Stimulated activated CD8-positive, alpha-beta memory T cell treated with anti-CD3 and anti-CD28 coated beads, Interleukin-4, amount 100 ng/mL, for 24 hours (primary cell): ENCODE data around the gene ZBTB34.

Source experiments
- DNase-seq: peaks from one replicate; pipeline ENCODE4 v3.0.0-alpha.2; 2020; ENCODE audit warnings: low read depth

The ZBTB34 gene

DNA sequence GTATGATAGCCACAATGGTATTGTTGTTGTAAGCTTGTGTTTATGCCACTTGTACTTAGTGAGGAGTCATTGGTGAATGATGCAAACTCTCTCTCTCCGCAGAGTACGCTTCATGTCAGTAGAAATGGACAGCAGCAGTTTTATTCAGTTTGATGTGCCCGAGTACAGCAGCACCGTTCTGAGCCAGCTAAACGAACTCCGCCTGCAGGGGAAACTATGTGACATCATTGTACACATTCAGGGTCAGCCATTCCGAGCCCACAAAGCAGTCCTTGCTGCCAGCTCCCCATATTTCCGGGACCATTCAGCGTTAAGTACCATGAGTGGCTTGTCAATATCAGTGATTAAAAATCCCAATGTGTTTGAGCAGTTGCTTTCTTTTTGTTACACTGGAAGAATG lies 18.8 kb downstream of the ZBTB34 start:
- no peak for DNase-seq

DNA sequence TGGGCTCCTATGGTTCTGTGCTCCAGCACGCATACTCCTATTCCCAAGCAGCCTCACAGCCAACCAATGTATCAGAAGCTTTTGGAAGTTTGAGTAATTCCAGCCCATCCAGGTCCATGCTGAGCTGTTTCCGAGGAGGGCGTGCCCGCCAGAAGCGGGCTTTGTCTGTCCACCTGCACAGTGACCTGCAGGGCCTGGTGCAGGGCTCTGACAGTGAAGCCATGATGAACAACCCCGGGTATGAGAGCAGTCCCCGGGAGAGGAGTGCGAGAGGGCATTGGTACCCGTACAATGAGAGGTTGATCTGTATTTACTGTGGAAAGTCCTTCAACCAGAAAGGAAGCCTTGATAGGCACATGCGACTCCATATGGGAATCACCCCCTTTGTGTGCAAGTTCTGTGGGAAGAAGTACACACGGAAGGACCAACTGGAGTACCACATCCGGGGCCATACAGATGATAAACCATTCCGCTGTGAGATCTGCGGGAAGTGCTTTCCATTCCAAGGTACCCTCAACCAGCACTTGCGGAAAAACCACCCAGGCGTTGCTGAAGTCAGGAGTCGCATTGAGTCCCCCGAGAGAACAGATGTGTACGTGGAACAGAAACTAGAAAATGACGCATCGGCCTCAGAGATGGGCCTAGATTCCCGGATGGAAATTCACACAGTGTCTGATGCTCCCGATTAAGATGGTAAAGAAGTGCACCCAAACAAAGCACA lies 19.9 kb downstream of the ZBTB34 start:
- DNase-seq: no peak

DNA sequence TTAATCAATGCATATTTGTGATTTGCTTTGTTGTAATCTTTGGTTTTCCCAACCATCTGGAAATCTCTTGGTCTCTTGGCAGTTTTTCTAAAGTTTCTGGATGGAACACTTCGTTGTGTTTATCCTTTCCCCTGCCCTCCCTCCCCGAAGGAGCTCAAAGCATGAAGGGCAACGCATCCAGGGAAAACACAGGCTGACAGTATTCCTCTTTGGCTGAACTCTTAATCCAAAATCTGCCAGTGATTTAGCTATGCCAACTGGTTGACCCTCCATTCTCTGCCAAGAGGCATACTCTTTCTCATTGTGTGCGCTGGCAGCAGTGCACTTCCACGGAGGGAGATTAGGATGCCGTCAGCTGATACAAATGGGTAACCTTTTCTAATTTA lies 20.5 kb downstream of the ZBTB34 start:
- DNase-seq: no peak

DNA sequence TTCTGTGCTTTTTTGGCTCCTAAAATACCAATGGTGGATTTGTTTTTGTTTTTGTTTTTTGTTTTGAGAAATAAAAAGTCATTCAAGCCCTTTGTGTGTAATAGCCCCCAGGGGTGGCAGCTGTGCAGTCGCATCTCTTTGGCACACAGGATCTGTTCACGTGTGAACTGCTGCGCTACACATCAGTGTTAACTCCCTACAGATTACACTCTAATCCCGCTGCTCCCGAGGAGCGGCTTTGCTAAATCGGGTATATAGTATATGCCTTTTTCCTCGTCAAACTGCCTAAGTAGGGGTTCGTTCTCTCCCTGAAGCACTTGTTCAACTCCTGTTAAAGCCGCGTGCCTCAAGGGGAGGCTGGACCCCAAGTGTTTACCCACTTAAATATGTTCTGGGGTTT lies 22.3 kb downstream of the ZBTB34 start:
- DNase-seq: no peak

DNA sequence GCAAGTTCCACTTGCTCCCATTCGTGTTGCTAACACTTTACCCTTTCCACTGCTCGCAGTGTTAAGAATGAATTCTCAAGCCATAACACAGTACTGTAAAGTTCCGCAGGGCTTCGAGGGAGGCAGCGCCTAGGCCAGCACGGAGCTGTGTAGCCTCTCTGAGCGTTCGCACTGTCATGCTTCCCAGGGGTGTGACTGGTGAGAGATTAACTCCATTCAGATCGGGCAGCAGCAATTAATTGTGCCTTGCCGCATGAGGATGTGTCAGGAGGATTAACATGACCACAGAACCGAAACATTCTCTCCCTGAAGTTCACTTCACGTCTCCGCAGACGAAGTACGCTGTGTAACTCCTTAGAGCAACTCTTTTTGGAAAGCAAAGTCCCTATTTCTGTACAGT lies 23.2 kb downstream of the ZBTB34 start:
- no peak for DNase-seq

DNA sequence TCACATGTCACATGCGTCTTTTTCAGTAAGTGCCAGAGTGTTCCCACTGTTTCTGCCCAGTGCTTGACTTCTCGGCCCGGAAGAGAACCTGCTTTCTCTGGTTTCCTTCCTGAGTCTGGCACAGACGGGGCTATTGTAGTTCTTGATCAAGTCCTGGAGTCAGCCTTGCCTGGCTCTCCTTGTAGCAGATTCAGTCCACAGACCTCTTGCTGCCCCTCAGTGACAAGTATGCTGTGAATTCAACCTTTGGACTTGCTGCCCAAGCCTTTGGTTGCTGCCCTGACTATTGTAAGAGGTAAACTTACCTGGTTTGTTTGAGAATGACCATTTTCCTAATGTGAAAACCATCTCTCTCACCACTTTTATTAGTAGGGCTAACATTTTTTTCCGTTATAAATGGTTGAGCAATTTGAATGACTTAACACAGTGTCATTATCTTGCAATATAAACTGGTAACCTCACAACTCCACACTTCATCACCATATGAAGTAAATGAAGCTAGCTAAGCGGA lies 24.7 kb downstream of the ZBTB34 start:
- DNase-seq: no peak

DNA sequence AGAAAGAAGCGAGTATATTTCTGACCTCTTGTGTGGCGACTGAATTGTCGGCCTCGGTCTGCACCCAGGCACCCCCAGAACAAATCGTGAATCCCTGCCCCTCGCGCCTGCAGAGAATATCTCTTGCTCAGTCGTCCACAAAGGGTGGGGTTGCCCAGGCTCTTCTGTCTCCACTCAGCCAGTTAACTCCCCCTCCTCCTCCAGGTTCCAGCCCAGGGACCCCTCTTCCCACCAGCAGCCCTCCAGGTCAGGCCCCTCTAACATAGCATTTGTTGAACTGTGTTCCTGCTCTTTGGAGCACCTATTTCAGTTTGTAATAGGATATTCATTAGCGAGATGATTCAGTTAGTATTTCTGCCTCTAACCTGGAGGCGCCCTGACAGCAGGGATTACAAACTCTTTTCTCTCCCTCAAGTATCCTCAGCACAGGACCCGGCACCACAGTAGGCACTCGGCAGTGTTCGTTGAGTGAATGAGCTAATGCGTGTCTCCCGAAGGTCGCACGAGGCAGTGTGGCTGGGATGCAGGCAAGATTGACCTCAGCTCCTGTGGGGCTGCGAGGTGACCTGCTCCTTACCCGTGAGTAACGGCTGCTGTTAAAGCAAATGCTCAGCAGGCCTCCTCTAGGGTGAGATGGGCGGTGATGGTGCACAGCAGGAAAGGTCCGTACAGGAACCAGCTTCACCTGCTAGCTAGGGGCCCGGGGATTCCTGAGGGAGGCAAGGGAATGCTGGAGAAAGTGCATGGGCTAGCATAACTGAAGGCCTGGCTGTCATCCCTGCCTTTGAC lies 25.8 kb downstream of the ZBTB34 start:
- no peak for DNase-seq

DNA sequence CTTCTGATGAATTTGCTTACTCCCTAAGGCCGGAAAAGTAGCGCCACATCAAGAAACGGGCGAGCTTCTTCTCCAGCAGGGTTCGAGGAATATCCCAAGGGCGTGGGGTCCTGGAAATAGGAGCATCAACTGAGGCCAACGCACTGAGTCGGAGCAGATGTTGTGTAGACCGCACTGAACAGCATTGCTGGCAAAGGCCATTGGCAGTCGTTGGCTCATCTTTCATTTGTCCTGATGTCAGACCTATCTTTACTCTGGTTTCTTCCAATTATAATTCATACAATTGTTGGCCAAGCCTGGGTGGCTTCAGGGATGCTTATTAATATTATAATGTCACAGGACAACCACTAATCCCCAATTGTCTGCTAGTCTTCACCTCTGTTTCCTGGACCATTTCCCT lies 26.5 kb downstream of the ZBTB34 start:
- DNase-seq: no peak

DNA sequence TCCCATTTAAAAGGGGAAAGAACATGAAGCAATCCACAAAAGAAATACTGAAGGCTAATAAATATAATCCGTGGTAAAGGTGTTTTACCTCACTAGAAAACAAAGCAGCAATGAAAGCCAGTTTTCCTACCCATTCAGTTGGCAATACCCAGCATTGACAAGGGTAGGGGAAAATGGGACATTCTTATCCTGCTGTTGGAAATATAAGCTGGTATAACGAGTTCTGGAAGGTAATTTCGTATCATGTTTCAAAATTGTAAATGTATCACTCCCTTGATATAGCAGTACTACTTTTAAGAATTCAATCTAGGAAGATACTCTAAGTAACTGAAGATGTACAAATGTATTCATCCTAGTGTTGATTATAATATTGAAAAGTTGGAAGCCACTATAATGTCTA lies 31.2 kb downstream of the ZBTB34 start:
- DNase-seq: no peak

DNA sequence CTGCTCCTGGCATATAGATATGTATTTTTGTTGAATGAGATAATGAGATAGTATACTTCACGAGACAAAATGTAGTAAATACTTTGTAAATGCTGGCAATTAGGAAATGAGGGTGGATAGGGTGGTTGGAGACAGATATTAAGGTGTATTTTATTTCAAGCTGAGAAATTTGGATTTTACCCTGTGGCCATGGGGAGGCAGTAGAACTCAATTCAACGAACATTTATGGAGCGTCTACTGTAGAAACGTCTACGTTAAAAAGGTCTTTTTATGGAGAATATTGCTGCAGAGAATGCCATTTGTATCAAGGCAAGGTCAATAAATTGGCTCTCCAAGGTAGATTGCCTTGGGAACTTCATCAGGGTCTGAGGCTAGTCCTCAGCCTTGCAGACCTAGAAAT lies 32.6 kb downstream of the ZBTB34 start:
- DNase-seq: no peak

DNA sequence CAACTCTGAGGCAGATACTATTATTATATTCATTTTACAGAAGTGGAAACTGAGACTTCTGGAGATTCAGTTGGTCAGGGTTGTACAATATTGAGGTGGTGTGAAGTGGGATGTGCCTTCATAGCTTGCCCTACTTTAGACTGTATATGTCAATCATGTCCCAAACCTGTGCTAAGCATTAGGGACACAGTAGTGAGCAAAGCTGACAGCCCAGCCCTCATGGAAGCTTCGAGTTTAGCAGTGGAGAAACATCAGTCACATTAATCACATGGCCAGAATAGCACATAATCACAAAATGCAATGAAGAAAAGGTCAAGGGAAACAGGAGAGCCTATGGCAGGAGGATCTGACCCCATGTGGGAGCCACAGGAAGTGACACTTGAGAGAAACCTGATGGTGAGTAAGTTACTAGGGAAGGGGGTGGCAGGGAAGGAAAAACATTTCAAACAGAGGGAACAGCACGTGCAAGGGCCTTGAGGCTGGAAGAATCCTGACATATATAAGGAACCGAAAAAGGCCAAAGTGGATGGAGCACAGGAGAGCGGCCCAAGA lies 33.7 kb downstream of the ZBTB34 start:
- no peak for DNase-seq

DNA sequence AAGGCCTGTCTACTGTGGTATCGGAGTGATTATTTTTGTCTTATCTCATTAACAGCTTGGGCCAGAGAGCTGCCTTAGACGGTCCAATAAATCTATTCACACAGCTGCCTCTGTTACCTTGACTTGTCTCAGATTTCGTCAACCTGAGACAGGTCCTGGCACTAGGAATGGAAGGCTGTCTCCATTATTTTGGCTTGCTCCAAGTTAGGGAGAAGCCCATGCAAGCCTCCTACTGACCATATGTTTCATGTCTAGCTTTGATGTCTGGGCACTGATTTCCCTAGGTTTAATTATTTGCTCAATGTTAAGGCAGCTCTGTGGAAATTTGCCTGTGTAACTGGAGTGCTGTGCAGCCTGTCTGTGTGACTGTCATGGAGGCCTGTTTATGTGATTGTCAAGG lies 41.8 kb downstream of the ZBTB34 start:
- no peak for DNase-seq

DNA sequence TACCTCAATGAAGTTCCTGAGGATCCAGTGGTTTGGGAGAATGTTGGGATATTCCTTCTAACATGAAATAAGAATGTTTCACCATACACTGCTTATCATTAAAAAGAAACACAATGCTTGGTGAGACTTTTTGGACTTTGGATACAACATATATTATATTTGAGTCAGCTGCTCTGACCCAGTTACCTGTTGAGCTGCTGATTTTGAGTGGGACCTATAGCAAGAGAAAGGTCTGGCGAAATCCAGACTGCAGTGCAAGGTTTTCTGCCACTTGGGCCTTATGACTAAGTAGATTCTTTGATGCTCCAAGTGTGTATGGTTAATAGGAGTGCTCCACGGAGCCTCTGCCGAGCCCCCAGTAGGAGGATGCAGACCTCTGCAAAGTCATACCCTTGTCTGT lies 44.1 kb downstream of the ZBTB34 start:
- DNase-seq: no peak

DNA sequence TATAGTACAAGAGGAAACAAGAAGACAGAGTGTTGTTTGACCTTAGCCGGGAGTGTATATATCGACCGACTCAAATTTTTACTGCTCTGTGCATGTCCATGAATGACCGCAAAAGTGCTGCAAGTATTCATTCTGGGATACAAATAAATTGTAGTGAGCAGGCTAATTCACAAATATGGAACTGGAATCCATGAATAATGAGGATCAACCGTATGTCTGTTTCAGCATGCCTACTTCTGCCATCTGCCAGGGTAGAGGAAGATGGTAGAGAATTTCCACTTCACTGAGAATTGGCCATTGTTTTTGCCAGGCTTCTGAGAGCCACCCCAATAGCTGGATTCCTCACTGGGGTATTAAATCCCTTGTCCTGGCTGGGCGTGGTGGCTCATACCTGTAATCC lies 45.7 kb downstream of the ZBTB34 start:
- DNase-seq: no peak

DNA sequence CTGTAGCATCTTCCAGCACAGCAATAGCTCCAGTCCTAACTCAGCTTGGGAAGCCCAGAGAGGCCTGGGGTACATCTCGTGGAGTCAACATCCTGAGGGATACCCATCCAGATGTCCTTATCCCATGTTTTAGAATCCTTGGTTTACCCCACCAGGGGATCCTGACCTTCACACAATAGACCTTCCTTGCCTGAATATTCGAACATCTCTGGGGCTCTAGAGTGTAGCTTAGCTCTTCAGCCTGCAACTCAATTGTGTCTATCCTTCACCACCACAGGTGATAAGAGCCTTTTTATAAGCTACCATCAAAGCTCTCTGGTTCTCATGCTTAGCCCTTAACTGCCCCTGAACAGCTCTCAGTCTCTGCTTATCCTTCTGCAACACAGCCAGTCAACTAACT lies 46.6 kb downstream of the ZBTB34 start:
- DNase-seq: no peak

DNA sequence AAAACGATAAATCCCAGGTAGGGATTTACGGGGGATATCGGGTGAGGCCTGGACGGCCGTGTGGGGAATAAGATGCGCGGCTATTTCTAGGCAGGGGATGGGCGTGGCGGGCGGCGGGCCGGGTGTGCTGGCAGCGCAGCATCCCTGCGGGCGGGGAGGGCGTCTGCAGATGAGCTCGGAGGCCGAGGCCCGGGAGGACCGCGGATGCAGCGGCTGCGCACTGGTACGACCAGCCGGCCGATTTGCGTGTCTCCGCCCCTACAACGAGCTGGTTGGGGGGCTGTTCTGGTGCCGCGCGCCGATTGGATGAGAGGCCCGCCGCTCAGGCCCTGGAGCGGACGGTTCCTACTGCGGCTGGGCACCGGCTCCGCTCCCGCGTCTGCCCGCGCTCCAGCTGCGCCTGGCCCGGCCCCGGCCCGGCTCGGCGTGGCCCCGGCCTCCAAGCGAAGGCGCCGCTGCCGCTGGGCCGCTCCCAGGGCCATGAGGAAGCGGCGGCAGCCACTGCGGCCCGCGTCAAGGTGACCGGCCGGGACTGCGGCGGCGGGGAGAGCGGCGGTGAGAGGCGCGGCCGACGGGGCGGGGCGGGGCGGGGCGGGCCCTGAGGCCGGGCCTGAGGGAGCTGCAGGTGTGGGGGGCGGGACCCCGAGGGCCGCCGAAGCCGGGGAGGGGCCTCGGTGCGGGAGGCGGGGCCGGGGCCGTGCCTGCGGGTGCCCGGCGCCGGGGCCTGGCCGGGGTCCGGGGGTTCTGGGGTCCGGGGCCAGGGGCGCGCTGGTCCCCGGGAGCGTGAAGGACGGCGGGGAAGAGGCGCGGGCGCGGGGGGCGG lies 54.2 kb downstream of the ZBTB34 start, which contains the start of gene RALGPS1:
RALGPS1 (plus strand) TSS at position 325 of the 823 bp plus-strand sequence. CDS start 47,508 bp downstream, outside the sequence.
- DNase-seq: peak; percentile 90

DNA sequence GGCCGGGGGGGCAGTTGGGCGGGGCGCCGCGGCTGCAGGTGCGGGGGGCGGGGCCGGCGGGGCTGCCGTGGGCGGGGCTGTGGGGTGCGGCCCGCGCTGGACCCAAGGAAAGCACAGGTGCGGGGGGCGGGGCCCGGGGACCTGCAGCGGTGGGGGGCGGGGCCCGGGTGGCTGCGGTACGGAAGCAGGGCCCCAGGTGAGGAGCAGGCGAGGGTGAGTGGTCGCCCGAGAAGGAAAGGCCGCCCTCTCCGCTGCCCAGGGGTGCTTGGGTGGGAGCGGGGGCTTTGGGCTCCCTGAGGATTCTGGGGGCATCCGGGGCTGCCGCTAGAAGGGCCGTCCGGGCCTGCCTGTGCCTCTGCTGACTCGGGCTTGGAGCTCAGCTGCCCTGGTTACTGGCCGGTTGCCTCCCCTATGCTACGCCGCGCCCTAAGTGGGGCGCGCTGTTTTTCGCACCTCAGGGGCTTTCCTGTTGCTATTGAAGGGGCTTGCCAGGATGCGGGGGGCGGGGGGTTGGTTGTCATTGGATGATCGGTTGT lies 54.9 kb downstream of the ZBTB34 start:
- DNase-seq: no peak

DNA sequence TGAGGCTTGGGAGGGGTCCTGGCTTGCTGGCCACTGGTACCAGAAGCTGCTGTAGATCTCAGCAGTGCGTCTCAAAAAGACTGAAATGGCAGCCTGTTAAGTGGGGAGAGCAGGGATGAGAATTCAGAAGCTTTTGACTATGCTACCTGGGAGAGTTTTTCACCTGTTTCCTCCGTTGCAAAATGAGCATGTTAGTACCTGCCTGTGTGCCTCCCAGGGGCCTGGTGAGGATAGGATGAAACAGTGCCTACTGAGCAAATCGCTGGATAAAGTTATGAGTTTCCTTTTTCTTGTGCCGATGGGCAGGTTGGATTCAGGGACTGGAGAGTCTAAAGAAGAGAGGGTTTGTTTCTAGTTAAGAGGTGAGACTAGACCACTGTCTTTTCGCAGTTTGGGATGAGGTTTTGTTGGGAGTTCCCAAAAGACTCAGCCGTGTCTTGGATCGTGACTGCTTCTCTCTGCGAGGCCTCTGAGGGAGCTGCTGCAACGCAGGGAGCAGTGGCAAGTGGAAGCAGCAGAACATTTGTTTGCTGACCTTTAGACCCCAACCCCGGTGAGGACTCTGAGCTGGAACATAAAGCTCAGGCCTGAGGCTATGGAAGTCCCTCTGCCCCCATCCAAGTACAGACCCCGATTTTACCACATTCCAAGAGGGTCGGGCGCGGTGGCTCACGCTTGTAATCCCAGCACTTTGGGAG lies 55.6 kb downstream of the ZBTB34 start:
- DNase-seq: no peak

DNA sequence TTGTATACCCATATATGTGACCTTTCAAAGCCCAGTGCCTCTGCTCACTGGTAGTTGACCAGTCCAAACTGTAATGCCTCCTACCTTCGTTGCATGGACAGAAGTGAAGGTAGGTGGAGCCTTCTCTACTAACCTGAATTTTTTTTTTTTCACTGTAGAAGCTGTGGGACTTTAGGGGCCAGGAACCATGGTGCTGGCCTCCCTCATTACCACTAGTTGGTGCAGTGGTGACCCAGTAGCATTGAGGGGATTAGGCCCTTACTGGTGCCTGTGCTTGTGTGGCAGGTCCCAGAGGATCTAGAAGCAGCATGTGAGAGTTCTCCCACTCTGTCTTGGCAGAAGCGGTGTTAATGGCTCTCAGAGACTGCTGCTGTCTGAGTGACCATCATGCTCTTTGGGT lies 56.5 kb downstream of the ZBTB34 start:
- no peak for DNase-seq

DNA sequence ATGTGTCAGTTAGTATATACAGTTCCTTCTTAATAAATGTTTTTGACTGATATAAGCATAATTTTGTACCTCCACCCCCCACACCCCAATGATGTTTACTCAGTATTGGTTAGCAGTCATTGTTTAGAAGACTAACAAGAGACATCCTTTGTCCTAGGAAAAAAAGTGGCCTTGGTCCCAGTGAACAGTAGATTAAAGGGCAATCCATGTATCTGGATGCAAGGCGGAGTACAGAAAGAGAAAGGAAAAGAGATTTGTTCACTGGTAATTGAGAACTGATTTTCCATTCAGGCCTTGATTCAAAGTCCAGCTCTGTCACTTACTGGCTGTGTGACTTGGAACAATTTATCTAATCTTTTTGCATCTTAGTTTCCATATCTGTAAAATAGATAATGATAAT lies 58.8 kb downstream of the ZBTB34 start:
- no peak for DNase-seq

DNA sequence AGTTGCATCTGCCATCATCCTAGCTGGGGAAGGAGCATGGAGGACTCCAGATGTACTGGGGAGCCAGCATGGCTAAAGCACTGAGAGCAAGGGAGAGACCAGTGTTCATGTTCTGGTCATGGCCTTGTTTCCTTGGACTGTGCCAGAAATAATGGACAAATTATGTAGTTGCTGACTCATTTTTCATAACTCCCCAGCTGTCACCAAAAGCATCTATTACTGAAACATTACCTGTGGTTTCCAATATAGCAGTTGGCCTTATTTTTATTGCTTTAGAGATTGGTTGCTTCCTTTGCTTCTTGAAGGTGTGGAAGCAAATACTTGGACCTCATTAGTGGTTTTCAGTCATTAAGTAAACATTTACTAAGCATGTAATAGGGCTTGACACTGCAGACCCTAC lies 65.4 kb downstream of the ZBTB34 start:
- no peak for DNase-seq
